RWPE2 (cell line): ENCODE measurements around the gene MMP27.

Experiments
- ATAC-seq: fragments of 200-7000 bp; cut with Tn5 transposase; 3 replicates; pipeline ENCODE4 v1.9.1; 2021; ENCODE audit warnings: low read depth
- DNase-seq: peaks from one replicate; pipeline ENCODE4 v3.0.0-alpha.2; 2020; ENCODE audit warnings: low spot score
- H3K27ac ChIP-seq: fragments of 450-650 bp; 2 replicates; pipeline ENCODE4 v1.5.1; 2017; ENCODE audit warnings: mild to moderate bottlenecking; ENCODE audit not compliant: poor library complexity, severe bottlenecking
- H3K27me3 ChIP-seq: fragments of 250-450 bp; sonication (Bioruptor Pico); 2 replicates; pipeline ENCODE4 v1.5.1; 2021; ENCODE audit warnings: mild to moderate bottlenecking, moderate library complexity; ENCODE audit not compliant: insufficient read depth, poor library complexity, severe bottlenecking
- H3K36me3 ChIP-seq: fragments of 250-450 bp; sonication (Bioruptor Pico); 2 replicates; pipeline ENCODE4 v1.5.1; 2020; ENCODE audit warnings: low read depth, mild to moderate bottlenecking, moderate library complexity
- H3K4me1 ChIP-seq: fragments of 250-450 bp; sonication (Bioruptor Pico); 2 replicates; pipeline ENCODE4 v1.5.1; 2021; ENCODE audit warnings: mild to moderate bottlenecking, moderate library complexity; ENCODE audit not compliant: insufficient read depth, poor library complexity, severe bottlenecking
- H3K4me3 ChIP-seq: fragments of 250-450 bp; sonication (Bioruptor Pico); 2 replicates; pipeline ENCODE4 v1.5.1; 2021; ENCODE audit warnings: mild to moderate bottlenecking, moderate library complexity; ENCODE audit not compliant: severe bottlenecking
- H3K9me3 ChIP-seq: fragments of 250-450 bp; sonication (Bioruptor Pico); 2 replicates; pipeline ENCODE4 v1.5.1; 2021; ENCODE audit warnings: mild to moderate bottlenecking, moderate library complexity; ENCODE audit not compliant: severe bottlenecking
- TF ChIP-seq, protein P1 (sequence below): fragments of 450-650 bp; IDR thresholded peaks from one replicate; pipeline ENCODE4 v1.5.1; 2017; ENCODE audit warnings: mild to moderate bottlenecking, moderate library complexity; ENCODE audit not compliant: poor library complexity, severe bottlenecking

MMP27 gene

DNA sequence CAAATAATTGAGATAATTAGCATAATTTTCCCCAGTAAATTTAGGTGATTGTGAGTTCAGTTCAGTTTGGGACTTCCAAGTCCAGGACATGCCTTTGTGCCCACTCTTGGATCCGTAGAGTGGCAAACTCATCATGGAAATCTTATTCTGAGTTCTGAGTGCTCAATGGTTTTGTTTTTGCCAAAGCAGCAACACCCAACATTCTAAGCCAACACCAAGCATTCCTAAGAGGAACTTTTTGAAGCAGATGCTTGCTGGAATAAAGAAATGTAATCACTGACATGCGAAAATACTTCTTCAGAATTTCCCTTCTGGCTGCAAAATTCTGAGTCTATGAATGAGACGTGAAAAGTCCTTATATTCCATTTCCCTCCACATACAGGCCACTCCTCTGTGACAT lies 10.4 kb downstream of the MMP27 start:
- TF ChIP-seq, protein P1, sequence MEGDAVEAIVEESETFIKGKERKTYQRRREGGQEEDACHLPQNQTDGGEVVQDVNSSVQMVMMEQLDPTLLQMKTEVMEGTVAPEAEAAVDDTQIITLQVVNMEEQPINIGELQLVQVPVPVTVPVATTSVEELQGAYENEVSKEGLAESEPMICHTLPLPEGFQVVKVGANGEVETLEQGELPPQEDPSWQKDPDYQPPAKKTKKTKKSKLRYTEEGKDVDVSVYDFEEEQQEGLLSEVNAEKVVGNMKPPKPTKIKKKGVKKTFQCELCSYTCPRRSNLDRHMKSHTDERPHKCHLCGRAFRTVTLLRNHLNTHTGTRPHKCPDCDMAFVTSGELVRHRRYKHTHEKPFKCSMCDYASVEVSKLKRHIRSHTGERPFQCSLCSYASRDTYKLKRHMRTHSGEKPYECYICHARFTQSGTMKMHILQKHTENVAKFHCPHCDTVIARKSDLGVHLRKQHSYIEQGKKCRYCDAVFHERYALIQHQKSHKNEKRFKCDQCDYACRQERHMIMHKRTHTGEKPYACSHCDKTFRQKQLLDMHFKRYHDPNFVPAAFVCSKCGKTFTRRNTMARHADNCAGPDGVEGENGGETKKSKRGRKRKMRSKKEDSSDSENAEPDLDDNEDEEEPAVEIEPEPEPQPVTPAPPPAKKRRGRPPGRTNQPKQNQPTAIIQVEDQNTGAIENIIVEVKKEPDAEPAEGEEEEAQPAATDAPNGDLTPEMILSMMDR, result no peak
- Histone ChIP-seq H3K4me1 (no peaks in the 10 kb centered on the region), H3K9me3 (no peaks in the 10 kb centered on the region)

DNA sequence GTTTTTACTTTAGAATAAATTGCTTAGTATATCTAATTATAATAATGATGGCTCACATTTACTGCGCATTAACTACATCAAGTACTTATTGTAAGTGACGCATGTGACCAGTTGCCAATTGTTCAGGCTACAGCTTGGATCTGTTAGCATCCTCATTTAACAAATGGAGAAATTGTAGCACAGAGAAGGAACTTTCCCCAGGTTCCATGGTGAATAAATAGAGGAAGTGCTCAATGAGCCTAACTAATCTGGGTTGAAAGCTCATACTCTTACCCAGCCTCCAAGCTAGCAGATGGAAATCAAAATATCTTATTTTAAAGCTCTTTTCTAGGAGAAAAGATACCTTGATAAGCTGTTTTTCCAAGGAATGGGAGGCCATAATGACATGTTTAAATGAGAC lies 19.8 kb downstream of the MMP27 start:
- no peak overlapping the region for H3K4me3 ChIP-seq

More for the DNA sequence above, 10.4 kb downstream of the MMP27 start:
- H3K27me3 ChIP-seq, result no peaks in the 10 kb centered on the region
- DNase-seq (no peak), ATAC-seq (no peak)
- H3K27ac ChIP-seq, result no peak overlapping the region
- no peak overlapping the region for H3K4me3 ChIP-seq
- H3K36me3 ChIP-seq, result no peaks in the 10 kb centered on the region

DNA sequence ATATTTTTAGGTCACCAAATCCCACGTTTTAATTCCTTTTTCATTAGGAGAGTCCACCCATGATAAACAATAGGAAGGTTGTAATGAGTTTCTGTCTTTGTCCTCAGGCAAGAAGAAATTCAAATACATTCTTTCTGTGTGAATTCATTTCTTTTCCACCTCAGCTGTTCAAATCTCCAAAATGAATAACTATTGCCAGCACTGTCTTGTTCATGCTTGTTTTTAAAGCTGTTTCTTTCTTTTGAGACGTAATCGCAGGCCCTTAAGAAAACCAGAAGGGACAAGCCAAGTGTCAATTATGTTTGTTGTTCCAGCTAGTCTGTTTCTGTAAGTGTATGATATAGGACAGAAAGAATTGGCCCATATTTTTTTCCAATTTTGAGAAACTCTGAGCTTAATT lies 20.2 kb downstream of the MMP27 start:
- peak; percentile 73 for ATAC-seq
- Histone ChIP-seq H3K27ac (peak overlapping the region; percentile 51), H3K36me3 (no peaks in the 10 kb centered on the region), H3K4me3 (no peak overlapping the region), H3K9me3 (no peaks in the 10 kb centered on the region), H3K4me1 (peaks cover 16% of the 10 kb centered on the region), H3K27me3 (no peaks in the 10 kb centered on the region)
- no peak for DNase-seq
- TF ChIP-seq, protein P1, result no peak

More for the DNA sequence above, 19.8 kb downstream of the MMP27 start:
- DNase-seq (no peak), ATAC-seq (no peak)
- no peaks in the 10 kb centered on the region for H3K27me3 ChIP-seq
- peak overlapping the region; percentile 51 for H3K27ac ChIP-seq
- TF ChIP-seq, protein P1, result no peak
- peaks cover 16% of the 10 kb centered on the region for H3K4me1 ChIP-seq
- no peaks in the 10 kb centered on the region for H3K36me3 ChIP-seq
- H3K9me3 ChIP-seq, result no peaks in the 10 kb centered on the region

DNA sequence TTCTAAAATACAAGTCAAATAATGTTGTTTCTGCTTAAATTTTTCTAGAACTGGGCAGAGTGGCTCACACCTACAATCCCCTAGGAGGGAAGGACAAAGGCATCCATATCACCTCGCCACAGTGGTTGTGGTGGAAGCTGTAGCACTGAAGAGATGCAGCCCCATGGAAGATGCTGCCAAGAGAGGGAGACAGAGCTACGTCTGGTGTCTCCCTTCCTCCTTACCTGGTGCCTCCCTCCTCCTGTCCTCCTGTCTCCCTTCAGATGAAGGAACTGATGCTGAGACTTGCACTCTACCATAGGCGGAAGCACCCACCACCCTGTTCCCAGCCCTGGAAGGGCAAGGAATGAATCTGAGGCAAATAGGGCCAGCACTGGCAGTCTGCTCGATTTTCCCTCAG lies 22.3 kb downstream of the MMP27 start:
- peaks cover 16% of the 10 kb centered on the region for H3K4me1 ChIP-seq
- H3K9me3 ChIP-seq, result no peaks in the 10 kb centered on the region
- peak; percentile 23; the same call in 1 of the 3 replicates for ATAC-seq
- TF ChIP-seq, protein P1, result no peak
- H3K27me3 ChIP-seq, result no peaks in the 10 kb centered on the region
- DNase-seq, result no peak
- no peak overlapping the region for H3K4me3 ChIP-seq
- H3K36me3 ChIP-seq, result no peaks in the 10 kb centered on the region
- H3K27ac ChIP-seq, result no peak overlapping the region

DNA sequence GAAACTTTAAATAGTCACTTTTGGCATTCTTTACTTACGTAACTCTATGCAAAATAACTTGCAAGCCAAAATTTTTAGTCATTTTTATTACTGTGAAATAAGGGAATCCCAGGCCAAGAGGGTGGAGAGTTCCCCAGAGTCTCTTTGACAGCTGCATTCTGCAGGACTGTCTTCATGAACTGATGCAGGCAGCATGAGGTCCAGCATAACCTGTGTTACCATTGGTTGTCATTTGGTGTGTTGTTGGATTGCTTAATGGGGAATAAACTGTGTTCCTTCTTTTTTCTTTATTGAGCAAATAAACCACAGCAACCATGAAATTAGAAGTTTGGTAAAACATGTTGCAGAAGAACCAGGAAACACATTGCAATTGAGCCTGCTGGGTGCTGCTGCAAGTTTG lies 24.6 kb downstream of the MMP27 start:
- TF ChIP-seq, protein P1, result no peak
- Histone ChIP-seq H3K4me1 (peaks cover 14% of the 10 kb centered on the region), H3K9me3 (no peaks in the 10 kb centered on the region), H3K27ac (no peak overlapping the region), H3K4me3 (no peak overlapping the region), H3K27me3 (no peaks in the 10 kb centered on the region), H3K36me3 (no peaks in the 10 kb centered on the region)
- peak; percentile 40; the same call in 1 of the 3 replicates for ATAC-seq
- DNase-seq, result no peak
